ENCODE results near the gene NUDT6. TPM values are rescaled to one million over a fixed set of nuclear protein-coding genes. Genes with fewer than 3 reads are reported as not detected.

The NUDT6 gene, protein sequence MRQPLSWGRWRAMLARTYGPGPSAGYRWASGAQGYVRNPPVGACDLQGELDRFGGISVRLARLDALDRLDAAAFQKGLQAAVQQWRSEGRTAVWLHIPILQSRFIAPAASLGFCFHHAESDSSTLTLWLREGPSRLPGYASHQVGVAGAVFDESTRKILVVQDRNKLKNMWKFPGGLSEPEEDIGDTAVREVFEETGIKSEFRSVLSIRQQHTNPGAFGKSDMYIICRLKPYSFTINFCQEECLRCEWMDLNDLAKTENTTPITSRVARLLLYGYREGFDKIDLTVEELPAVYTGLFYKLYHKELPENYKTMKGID
- total RNA-seq (2021) (6.1 and 7.3 TPM in 2 replicates), Bru-seq, nascent RNA (percentile 52 among the genes with signal in this experiment), BruChase-seq, experiment 1, labeled RNA remaining after a 2-hour chase (percentile 47 among the genes with signal in this experiment), BruChase-seq, experiment 2, labeled RNA remaining after a 6-hour chase (percentile 37 among the genes with signal in this experiment)
- long read RNA-seq, transcript NUDT6-202 (5 exons, 1,065 nt) = major isoform, 5 of 14 reads
- long read RNA-seq, transcript NUDT6-201 (5 exons, 1,169 nt) = major isoform, 5 of 14 reads
- long read RNA-seq, partial matches to known transcripts = 1 of 14 reads
- long read RNA-seq, other reads (novel, unspliced or antisense) = 3 of 14 reads

DNA sequence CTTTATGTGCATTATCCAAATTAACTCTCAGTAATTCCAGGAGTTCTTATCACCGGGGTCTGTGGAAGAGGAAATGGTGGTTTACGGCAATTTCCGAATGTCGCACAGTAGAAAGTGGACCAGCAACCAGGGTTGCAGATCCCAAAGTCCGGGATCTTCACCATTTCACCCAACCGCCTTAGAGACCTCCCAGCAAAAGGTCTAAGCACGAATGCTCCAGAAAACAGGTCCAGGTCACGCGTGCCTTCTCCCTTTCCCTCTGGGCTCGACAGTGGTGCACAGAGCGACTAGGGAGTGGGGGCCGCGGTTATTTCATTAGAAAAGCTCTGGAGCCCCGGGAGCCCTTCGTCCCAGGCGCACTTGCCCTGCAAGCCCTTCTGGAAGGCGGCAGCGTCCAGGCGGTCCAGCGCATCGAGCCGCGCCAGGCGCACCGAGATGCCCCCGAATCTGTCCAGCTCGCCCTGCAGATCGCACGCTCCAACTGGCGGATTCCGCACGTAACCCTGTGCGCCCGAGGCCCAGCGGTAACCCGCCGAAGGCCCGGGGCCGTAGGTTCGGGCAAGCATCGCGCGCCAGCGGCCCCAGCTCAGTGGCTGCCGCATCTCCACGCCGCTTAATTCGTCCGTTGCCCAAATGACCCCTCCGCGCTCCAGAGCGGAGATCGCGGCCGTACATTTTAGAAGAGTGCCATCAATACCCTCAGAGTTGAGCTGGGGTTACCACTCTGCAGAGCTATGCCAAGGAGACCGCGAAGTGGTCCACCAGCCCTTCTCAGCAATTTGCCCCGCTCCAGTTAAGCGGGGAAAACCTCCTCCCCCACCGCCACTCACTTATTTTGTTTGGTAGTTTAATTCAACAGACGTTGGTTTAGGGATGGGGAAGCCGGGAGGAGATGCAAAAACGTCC, at the start of gene NUDT6:
Gene NUDT6, minus strand, starts transcription at position 627 of the 906 bp plus-strand sequence. Its CDS starts 25 bp downstream, at position 602.
- Histone ChIP-seq H3K4me3 (ENCODE audit: low read depth, low read length, poor library complexity, severe bottlenecking) (peak within 1 kb of the TSS; percentile 71), H3K36me3 (ENCODE audit: insufficient read depth, low read length, poor library complexity, severe bottlenecking) (no peaks in the 10 kb centered on the region), H3K27me3 (replicated peaks; ENCODE audit: insufficient read depth, low read depth, low read length, poor library complexity) (no peaks in the 10 kb centered on the region), H3K9me3 (ENCODE audit: low read depth, low read length, poor library complexity, severe bottlenecking) (no peaks in the 10 kb centered on the region), H3K4me1 (ENCODE audit: insufficient read depth, low read length, poor library complexity, severe bottlenecking) (peaks cover 15% of the 10 kb centered on the region), H3K27ac (ENCODE audit: low read depth, low read length, poor library complexity, severe bottlenecking) (peak within 1 kb of the TSS; percentile 75)
- ChIA-PET POLR2A (ENCODE audit: low non-redundant PET) (interaction anchor here (0.6 kb wide), 2 partner anchors 11 to 154 kb away, joined by 3 to 5 read pairs; no protein-coding TSS in a partner anchor), CTCF (no interaction called here)
- intact Hi-C loops (cut with micrococcal nuclease; ENCODE audit: unreplicated experiment) = loop anchor here (1.0 to 10.0 kb wide), 3 partner anchors 160 to 320 kb away; no protein-coding TSS in a partner anchor
- TF ChIP-seq EZH2 (IDR thresholded peaks at IDR 0.05; ENCODE audit: borderline replicate concordance, low read depth, low read length, poor library complexity, severe bottlenecking) = no peak
- TF ChIP-seq, protein P1, sequence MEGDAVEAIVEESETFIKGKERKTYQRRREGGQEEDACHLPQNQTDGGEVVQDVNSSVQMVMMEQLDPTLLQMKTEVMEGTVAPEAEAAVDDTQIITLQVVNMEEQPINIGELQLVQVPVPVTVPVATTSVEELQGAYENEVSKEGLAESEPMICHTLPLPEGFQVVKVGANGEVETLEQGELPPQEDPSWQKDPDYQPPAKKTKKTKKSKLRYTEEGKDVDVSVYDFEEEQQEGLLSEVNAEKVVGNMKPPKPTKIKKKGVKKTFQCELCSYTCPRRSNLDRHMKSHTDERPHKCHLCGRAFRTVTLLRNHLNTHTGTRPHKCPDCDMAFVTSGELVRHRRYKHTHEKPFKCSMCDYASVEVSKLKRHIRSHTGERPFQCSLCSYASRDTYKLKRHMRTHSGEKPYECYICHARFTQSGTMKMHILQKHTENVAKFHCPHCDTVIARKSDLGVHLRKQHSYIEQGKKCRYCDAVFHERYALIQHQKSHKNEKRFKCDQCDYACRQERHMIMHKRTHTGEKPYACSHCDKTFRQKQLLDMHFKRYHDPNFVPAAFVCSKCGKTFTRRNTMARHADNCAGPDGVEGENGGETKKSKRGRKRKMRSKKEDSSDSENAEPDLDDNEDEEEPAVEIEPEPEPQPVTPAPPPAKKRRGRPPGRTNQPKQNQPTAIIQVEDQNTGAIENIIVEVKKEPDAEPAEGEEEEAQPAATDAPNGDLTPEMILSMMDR (conservative IDR thresholded peaks at IDR 0.05; ENCODE audit: low read depth, low read length) = no peak
- no TSS peak for BruUV-seq (replicated peaks)
- DNase-seq (ENCODE audit: low spot score) = peak; percentile 69

DNA sequence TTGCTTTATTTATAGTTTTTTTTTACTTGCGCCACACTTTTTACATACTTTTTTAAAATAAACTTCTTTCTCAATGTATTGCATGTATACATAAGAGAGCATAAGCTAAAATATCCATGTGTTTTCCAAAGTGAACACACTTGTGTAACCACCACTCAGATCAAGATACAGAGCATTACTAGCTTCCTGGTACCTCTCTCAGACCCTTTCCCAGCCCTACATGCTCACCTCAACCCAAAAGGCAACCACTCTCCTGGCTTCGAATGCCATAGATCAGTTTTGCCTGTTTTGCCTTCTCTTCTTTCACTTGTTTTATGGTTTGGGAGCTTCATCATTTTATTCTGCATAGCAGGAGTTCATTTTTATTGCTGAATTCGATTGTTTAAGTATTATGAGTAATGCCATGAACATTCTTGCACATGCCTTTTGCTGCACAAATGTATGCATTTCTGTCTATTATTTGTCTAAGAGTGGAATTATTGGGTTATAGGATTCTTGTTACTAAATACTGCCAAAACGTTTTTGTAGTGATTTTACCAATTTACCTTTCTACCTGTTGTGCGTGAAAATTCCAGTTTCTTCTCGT, 45.9 kb upstream of the NUDT6 start:
- POLR2A ChIA-PET (ENCODE audit: low non-redundant PET) = no interaction called here
- TF ChIP-seq, protein P1 (conservative IDR thresholded peaks at IDR 0.05; ENCODE audit: low read depth, low read length) = no peak
- TF ChIP-seq EZH2 (IDR thresholded peaks at IDR 0.05; ENCODE audit: borderline replicate concordance, low read depth, low read length, poor library complexity, severe bottlenecking) = no peak
- BruUV-seq (replicated peaks) = no TSS peak
- no peak overlapping the region for H3K27ac ChIP-seq (ENCODE audit: low read depth, low read length, poor library complexity, severe bottlenecking)
- H3K4me1 ChIP-seq (ENCODE audit: insufficient read depth, low read length, poor library complexity, severe bottlenecking) = peaks cover 10% of the 10 kb centered on the region
- no peaks in the 10 kb centered on the region for H3K27me3 ChIP-seq (replicated peaks; ENCODE audit: insufficient read depth, low read depth, low read length, poor library complexity)
- H3K36me3 ChIP-seq (ENCODE audit: insufficient read depth, low read length, poor library complexity, severe bottlenecking) = no peaks in the 10 kb centered on the region
- no peaks in the 10 kb centered on the region for H3K9me3 ChIP-seq (ENCODE audit: low read depth, low read length, poor library complexity, severe bottlenecking)
- H3K4me3 ChIP-seq (ENCODE audit: low read depth, low read length, poor library complexity, severe bottlenecking) = no peak overlapping the region
- CTCF ChIA-PET = interaction anchor here (0.6 kb wide), 1 partner anchor 851 kb away, joined by 5 read pairs; no protein-coding TSS in a partner anchor
- peak; percentile 67 for DNase-seq (ENCODE audit: low spot score)
- intact Hi-C loops (cut with micrococcal nuclease; ENCODE audit: unreplicated experiment) = no loop called here

DNA sequence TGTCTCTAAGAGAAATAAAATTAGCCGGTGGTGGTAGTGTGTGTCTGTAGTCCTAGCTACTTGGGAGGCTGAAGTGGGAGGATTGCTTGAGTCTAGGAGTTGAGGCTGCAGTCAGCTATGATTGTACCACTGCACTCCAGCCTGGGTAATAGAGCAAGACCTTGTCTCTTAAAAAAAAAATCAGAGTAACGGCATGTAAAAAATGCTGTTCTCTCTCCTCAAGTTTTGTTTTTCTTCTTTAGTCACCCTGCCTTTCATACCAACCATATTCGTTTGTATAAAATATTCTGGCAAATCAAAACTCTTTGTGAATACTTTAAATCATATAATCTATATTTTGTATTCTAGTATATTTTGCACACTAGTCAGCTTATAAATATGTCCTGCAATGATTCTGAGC, 44.8 kb upstream of the NUDT6 start:
- POLR2A ChIA-PET (ENCODE audit: low non-redundant PET) = no interaction called here
- H3K27ac ChIP-seq (ENCODE audit: low read depth, low read length, poor library complexity, severe bottlenecking) = no peak overlapping the region
- no peak for DNase-seq (ENCODE audit: low spot score)
- no peak overlapping the region for H3K4me3 ChIP-seq (ENCODE audit: low read depth, low read length, poor library complexity, severe bottlenecking)
- H3K9me3 ChIP-seq (ENCODE audit: low read depth, low read length, poor library complexity, severe bottlenecking) = no peaks in the 10 kb centered on the region
- no peaks in the 10 kb centered on the region for H3K36me3 ChIP-seq (ENCODE audit: insufficient read depth, low read length, poor library complexity, severe bottlenecking)
- intact Hi-C loops (cut with micrococcal nuclease; ENCODE audit: unreplicated experiment) = no loop called here
- peaks cover 10% of the 10 kb centered on the region for H3K4me1 ChIP-seq (ENCODE audit: insufficient read depth, low read length, poor library complexity, severe bottlenecking)
- H3K27me3 ChIP-seq (replicated peaks; ENCODE audit: insufficient read depth, low read depth, low read length, poor library complexity) = no peaks in the 10 kb centered on the region
- CTCF ChIA-PET = no interaction called here
- TF ChIP-seq, protein P1 (conservative IDR thresholded peaks at IDR 0.05; ENCODE audit: low read depth, low read length) = no peak
- no peak for TF ChIP-seq EZH2 (IDR thresholded peaks at IDR 0.05; ENCODE audit: borderline replicate concordance, low read depth, low read length, poor library complexity, severe bottlenecking)
- BruUV-seq (replicated peaks) = no TSS peak

Measured in A673 (cell line).